Epithelial cell of esophagus (primary cell): ENCODE results near the gene CALHM6.

Source experiments
- DNase-seq: peaks from one replicate; pipeline ENCODE4 v3.0.0; 2010; ENCODE audit warnings: low read depth
- H3K4me3 ChIP-seq: 2 replicates; pipeline ENCODE4 v1.5.1; 2011; ENCODE audit warnings: mild to moderate bottlenecking, low read length, control low read depth
- CTCF ChIP-seq: IDR thresholded peaks from 2 replicates; pipeline ENCODE4 v1.5.1; 2011; ENCODE audit warnings: low read depth, mild to moderate bottlenecking, low read length, control low read depth, inconsistent platforms; ENCODE audit not compliant: insufficient read depth; ENCODE audit errors: missing control alignments

The CALHM6 gene

GRCh38 chr6:116450185-116450710 lies 10.9 kb upstream of the CALHM6 start:
- no peak for TF ChIP-seq CTCF
- peak; percentile 29 for DNase-seq

GRCh38 chr6:116450769-116451740 lies 10.1 kb upstream of the CALHM6 start:
- no peak overlapping the region for H3K4me3 ChIP-seq
- DNase-seq = peak; percentile 82
- no peak for TF ChIP-seq CTCF

More at GRCh38 chr6:116450185-116450710, 10.9 kb upstream of the CALHM6 start:
- H3K4me3 ChIP-seq = no peak overlapping the region

- peak; percentile 59 for DNase-seq
Measured at GRCh38 chr6:116451916-116452315, 9.3 kb upstream of the CALHM6 start.

GRCh38 chr6:116452531-116452930 lies 8.6 kb upstream of the CALHM6 start:
- TF ChIP-seq CTCF = no peak
- no peak for DNase-seq
- no peak overlapping the region for H3K4me3 ChIP-seq

More at GRCh38 chr6:116451916-116452315, 9.3 kb upstream of the CALHM6 start:
- TF ChIP-seq CTCF = no peak
- no peak overlapping the region for H3K4me3 ChIP-seq

- no peak for TF ChIP-seq CTCF
- H3K4me3 ChIP-seq = no peak overlapping the region
- no peak for DNase-seq
Measured at GRCh38 chr6:116456106-116456505, 5.1 kb upstream of the CALHM6 start.

GRCh38 chr6:116456927-116457326 lies 4.2 kb upstream of the CALHM6 start:
- no peak for DNase-seq
- H3K4me3 ChIP-seq = no peak overlapping the region
- no peak for TF ChIP-seq CTCF

- H3K4me3 ChIP-seq = no peak overlapping the region
- no peak for DNase-seq
- TF ChIP-seq CTCF = no peak
Measured at GRCh38 chr6:116458264-116458663, 2.9 kb upstream of the CALHM6 start.
